Body of pancreas (tissue), 4 donors: Measurements from ENCODE around the gene TTC28. TPM values are rescaled to one million over a fixed set of nuclear protein-coding genes. Genes with fewer than 3 reads are reported as not detected.

Source experiments
- ATAC-seq: fragments of 150-250 bp; one replicate; pipeline ENCODE4 v1.9.1; 2016
- DNase-seq, 4 donors: peaks; one replicate each; pipeline ENCODE4 v3.0.0-alpha.2; 2019
- H3K27ac ChIP-seq, 4 donors: fragments of 200-600 bp; sonication (generic); 1 replicate in 3 of 4; 2 replicates in 1 of 4; pipeline versions ENCODE4 v1.5.1 to v1.6.1; 2016 to 2019; ENCODE audit warnings: mild to moderate bottlenecking in 1 of 4, mixed read lengths in 1 of 4, moderate library complexity in 1 of 4
- H3K27me3 ChIP-seq, 2 donors: fragments of 200-600 bp; sonication (generic); one replicate each; pipeline ENCODE4 v1.6.0; 2016; ENCODE audit warnings: mild to moderate bottlenecking in 1 of 2
- H3K36me3 ChIP-seq, 2 donors: fragments of 200-600 bp; sonication (generic); replicated peaks in 1 of 2; 2 replicates each; pipeline ENCODE4 v1.5.1; 2016; ENCODE audit warnings: low read depth in 2 of 2; ENCODE audit not compliant: insufficient read depth in 1 of 2
- H3K4me1 ChIP-seq: fragments of 200-600 bp; sonication (generic); one replicate; pipeline ENCODE4 v1.6.0; 2016
- H3K4me3 ChIP-seq, 2 donors: fragments of 200-600 bp; sonication (generic); 1 replicate in 1 of 2; 2 replicates in 1 of 2; pipeline ENCODE4 v1.5.1; 2016 to 2019
- H3K9me3 ChIP-seq, 3 donors: fragments of 200-600 bp; sonication (generic); 1 replicate in 2 of 3; 2 replicates in 1 of 3; pipeline ENCODE4 v1.5.1; 2016
- CTCF ChIP-seq, 7 experiments: fragments of 450-650 bp in 4 of 7; fragments of 200-600 bp in 3 of 7; sonication (generic) in 3 of 7; IDR thresholded peaks; one replicate each; pipeline ENCODE4 v1.5.1; 2016 to 2019; ENCODE audit warnings: antibody characterized with exemption in 7 of 7
- POLR2A ChIP-seq, 3 donors: fragments of 450-650 bp; IDR thresholded peaks; one replicate each; pipeline ENCODE4 v1.6.1; 2016; ENCODE audit warnings: antibody characterized with exemption in 3 of 3, mild to moderate bottlenecking in 2 of 3
- WGBS, 2 donors: methylation state at CpG; one replicate each; pipeline ENCODE4 v1.1.5; 2017; 5-methylcytosine and 5-hydroxymethylcytosine counted together
- intact Hi-C: fragments of 100-400 bp; cut with DNase I; formaldehyde crosslinking; loops from one replicate; pipeline ENCODE4 v1.15.1; 2023
- total RNA-seq, 2 donors: library from RNA; depleted of rRNA; stranded (reverse); fragments of >200 nt; gene quantifications; one replicate each; pipeline ENCODE4 v1.1.0, GENCODE V29; 2016

The TTC28 gene
- total RNA-seq, 2 donors from 2014 or later, result 21.0 to 87.3 TPM

DNA sequence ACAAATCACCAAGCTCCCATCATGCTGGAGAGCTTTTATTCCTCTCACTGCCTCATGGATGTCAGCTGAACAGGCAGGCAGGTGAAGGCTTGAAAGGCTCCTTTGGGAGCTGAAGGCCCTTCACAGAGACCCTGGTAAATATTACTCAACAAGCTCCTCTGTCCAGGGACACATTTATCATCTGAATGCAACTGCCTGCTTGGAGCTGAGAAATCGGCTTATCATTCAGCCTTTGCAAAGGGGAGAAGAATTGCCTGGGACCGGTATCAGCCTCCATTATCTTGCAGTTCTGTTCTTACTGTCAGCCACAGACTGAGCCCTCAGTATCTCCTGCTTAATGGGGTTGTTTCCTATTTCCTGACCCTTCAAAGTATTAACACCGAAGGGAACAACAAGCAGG is 646.8 kb downstream of the TTC28 start:
- no peak for DNase-seq
- H3K27ac ChIP-seq, result peak overlapping the region in 2 of 4 donors; percentile 6 to 39
- TF ChIP-seq POLR2A (IDR thresholded peaks at IDR 0.05), result no peak
- no peak for TF ChIP-seq CTCF (IDR thresholded peaks at IDR 0.05)

GRCh38 chr22:28031383-28031922 is 648.2 kb downstream of the TTC28 start:
- DNase-seq (no peak), ATAC-seq (no peak)
- intact Hi-C loops, result no loop called here

More for the DNA sequence above, 646.8 kb downstream of the TTC28 start:
- no peak for ATAC-seq
- H3K27me3 ChIP-seq, result no peaks in the 10 kb centered on the region
- H3K4me1 ChIP-seq, result peaks cover 46% of the 10 kb centered on the region
- H3K9me3 ChIP-seq, result no peaks in the 10 kb centered on the region
- WGBS, 2 donors, result 41 to 60% methylated on average over 3 of the region's 3 CpGs
- H3K4me3 ChIP-seq, result no peak overlapping the region
- H3K36me3 ChIP-seq, result no peaks in the 10 kb centered on the region
- intact Hi-C loops, result no loop called here

GRCh38 chr22:28030473-28030872 is 649.2 kb downstream of the TTC28 start:
- no peak overlapping the region for H3K4me3 ChIP-seq
- peak overlapping the region; percentile 28 to 72 (median 68) for H3K27ac ChIP-seq
- 74 to 86% methylated on average over 4 of the region's 4 CpGs for WGBS, 2 donors
- DNase-seq, result no peak
- no peak for ATAC-seq
- H3K27me3 ChIP-seq, result no peaks in the 10 kb centered on the region
- H3K9me3 ChIP-seq, result no peaks in the 10 kb centered on the region
- H3K36me3 ChIP-seq, result no peaks in the 10 kb centered on the region
- peaks cover 53% of the 10 kb centered on the region for H3K4me1 ChIP-seq
- TF ChIP-seq CTCF (IDR thresholded peaks at IDR 0.05) (no peak), POLR2A (IDR thresholded peaks at IDR 0.05) (no peak)
- intact Hi-C loops, result no loop called here

More at GRCh38 chr22:28031383-28031922, 648.2 kb downstream of the TTC28 start:
- no peaks in the 10 kb centered on the region for H3K36me3 ChIP-seq
- no peaks in the 10 kb centered on the region for H3K9me3 ChIP-seq
- TF ChIP-seq CTCF (IDR thresholded peaks at IDR 0.05) (no peak), POLR2A (IDR thresholded peaks at IDR 0.05) (no peak)
- H3K27ac ChIP-seq, result peak overlapping the region in 2 of 4 donors; percentile 1 to 71
- peaks cover 56% of the 10 kb centered on the region for H3K4me1 ChIP-seq
- H3K4me3 ChIP-seq, result no peak overlapping the region
- WGBS, 2 donors, result 92 to 99% methylated on average over 6 of the region's 6 CpGs
- no peaks in the 10 kb centered on the region for H3K27me3 ChIP-seq

- intact Hi-C loops, result loop anchor here (10.0 kb wide), 2 partner anchors 415 to 565 kb away; no protein-coding TSS in a partner anchor
Measured at GRCh38 chr22:28029956-28030355, 649.7 kb downstream of the TTC28 start.

GRCh38 chr22:28029201-28029948 is 650.3 kb downstream of the TTC28 start:
- ATAC-seq, result peak; percentile 92
- H3K27ac ChIP-seq, result peak overlapping the region; percentile 42 to 72 (median 68)
- H3K4me3 ChIP-seq, result no peak overlapping the region
- H3K27me3 ChIP-seq, result no peaks in the 10 kb centered on the region
- H3K9me3 ChIP-seq, result no peaks in the 10 kb centered on the region
- no peaks in the 10 kb centered on the region for H3K36me3 ChIP-seq
- H3K4me1 ChIP-seq, result peaks cover 42% of the 10 kb centered on the region
- no peak for TF ChIP-seq CTCF (IDR thresholded peaks at IDR 0.05)
- TF ChIP-seq POLR2A (IDR thresholded peaks at IDR 0.05), result no peak
- DNase-seq, result peak; percentile 84 to 92 (median 91)
- intact Hi-C loops, result loop anchor here (10.0 kb wide), 2 partner anchors 415 to 565 kb away; no protein-coding TSS in a partner anchor
- 30 to 38% methylated on average over 6 of the region's 6 CpGs for WGBS, 2 donors

More at GRCh38 chr22:28029956-28030355, 649.7 kb downstream of the TTC28 start:
- Histone ChIP-seq H3K36me3 (no peaks in the 10 kb centered on the region), H3K27ac (peak overlapping the region in 3 of 4 donors; percentile 66 to 72 (median 71)), H3K27me3 (no peaks in the 10 kb centered on the region), H3K4me3 (no peak overlapping the region), H3K9me3 (no peaks in the 10 kb centered on the region), H3K4me1 (peaks cover 47% of the 10 kb centered on the region)
- no peak for TF ChIP-seq POLR2A (IDR thresholded peaks at IDR 0.05)
- DNase-seq (no peak), ATAC-seq (no peak)
- 91% methylated on average over 5 to 9 of the region's 9 CpGs for WGBS, 2 donors
